ENCODE data around the gene CACNG4. TPM values are rescaled to one million over a fixed set of nuclear protein-coding genes. Genes with fewer than 3 reads are reported as not detected.

Gene CACNG4
- total and polyA plus RNA-seq, 4 donors = 2.3 to 9.4 (median 4.1) TPM

DNA sequence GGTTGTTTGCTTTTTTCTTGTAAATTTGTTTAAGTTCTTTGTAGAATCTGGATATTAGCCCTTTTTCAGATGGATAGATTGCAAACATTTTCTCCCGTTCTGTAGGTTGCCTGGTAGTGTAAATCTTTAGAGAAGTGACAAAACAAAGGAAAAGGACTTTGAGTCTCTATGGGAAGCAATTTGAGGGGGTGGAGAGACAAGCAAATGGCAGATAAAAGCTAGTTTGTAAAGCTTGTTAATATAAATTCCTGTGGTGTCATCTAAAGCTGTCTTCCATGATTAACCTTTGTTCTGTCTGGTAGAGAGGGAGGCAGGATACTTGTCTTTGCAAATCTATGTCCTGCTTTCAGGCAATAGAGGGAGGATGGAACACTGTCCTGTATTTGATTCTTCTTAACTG, 40.6 kb upstream of the CACNG4 start:
- H3K4me1 ChIP-seq (ENCODE audit: control insufficient read depth in 5 of 5, insufficient read depth in 5 of 5, low read length in 5 of 5) = no peaks in the 10 kb centered on the region
- TF ChIP-seq, protein P1, sequence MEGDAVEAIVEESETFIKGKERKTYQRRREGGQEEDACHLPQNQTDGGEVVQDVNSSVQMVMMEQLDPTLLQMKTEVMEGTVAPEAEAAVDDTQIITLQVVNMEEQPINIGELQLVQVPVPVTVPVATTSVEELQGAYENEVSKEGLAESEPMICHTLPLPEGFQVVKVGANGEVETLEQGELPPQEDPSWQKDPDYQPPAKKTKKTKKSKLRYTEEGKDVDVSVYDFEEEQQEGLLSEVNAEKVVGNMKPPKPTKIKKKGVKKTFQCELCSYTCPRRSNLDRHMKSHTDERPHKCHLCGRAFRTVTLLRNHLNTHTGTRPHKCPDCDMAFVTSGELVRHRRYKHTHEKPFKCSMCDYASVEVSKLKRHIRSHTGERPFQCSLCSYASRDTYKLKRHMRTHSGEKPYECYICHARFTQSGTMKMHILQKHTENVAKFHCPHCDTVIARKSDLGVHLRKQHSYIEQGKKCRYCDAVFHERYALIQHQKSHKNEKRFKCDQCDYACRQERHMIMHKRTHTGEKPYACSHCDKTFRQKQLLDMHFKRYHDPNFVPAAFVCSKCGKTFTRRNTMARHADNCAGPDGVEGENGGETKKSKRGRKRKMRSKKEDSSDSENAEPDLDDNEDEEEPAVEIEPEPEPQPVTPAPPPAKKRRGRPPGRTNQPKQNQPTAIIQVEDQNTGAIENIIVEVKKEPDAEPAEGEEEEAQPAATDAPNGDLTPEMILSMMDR (IDR thresholded peaks at IDR 0.05; ENCODE audit: control extremely low read depth, extremely low read depth) = no peak
- no peak overlapping the region for H3K4me3 ChIP-seq
- no peak overlapping the region for H3K27ac ChIP-seq (ENCODE audit: low read depth in 1 of 2, low read length in 1 of 2)
- H3K9me3 ChIP-seq (ENCODE audit: control insufficient read depth in 4 of 4, insufficient read depth in 3 of 4, low read length in 3 of 4) = peaks cover 0 to 5% (median 2%) of the 10 kb centered on the region in 4 donors
- peaks cover 0 to 2% (median 0%) of the 10 kb centered on the region in 3 donors for H3K27me3 ChIP-seq (ENCODE audit: control insufficient read depth in 3 of 3, insufficient read depth in 3 of 3, low read length in 2 of 3)
- H3K9ac ChIP-seq (ENCODE audit: insufficient read depth in 1 of 2, low read length in 2 of 2) = no peak overlapping the region
- DNase-seq = no peak
- 58 to 64% methylated on average over 1 of the region's 1 CpG for WGBS, 2 donors
- no peaks in the 10 kb centered on the region for H3K36me3 ChIP-seq (ENCODE audit: control insufficient read depth in 4 of 4, insufficient read depth in 4 of 4, low read length in 4 of 4)
- ATAC-seq (ENCODE audit: insufficient read depth, low FRiP score) = no peak

DNA sequence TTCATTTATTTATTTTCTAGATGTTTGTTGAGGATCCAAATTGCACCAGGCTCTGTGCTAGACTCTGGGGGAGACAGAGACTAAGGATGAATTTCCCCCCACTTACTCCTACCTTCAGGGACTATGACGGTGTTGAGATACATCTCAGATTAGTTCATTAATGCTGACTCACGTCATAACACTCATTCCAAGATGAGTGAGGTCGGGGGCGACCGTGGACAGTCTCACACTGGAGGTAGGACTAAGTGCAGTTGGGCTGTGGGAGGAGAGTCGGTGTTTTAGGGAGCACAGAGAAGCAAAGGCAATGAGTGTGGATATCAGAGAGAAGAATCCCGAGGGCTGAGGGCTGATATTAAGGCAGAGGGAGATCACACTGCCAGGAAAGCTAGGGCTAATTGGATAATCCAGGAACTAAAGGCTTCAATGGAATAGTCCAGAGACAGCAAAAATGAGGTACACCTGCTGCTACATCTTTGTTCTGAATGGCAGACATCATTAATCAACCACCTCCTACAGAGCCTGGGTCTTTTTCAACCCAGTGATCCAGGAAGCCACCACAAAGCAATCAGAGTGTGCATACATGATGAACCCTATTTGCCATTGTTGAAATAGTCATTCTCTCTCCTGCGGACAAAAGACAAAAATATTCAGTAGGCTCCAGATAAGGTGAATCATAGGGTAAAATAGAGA, 38.6 kb upstream of the CACNG4 start:
- Histone ChIP-seq H3K9me3 (ENCODE audit: control insufficient read depth in 4 of 4, insufficient read depth in 3 of 4, low read length in 3 of 4) (peaks cover 0 to 4% (median under 1%) of the 10 kb centered on the region in 4 donors), H3K4me1 (ENCODE audit: control insufficient read depth in 5 of 5, insufficient read depth in 5 of 5, low read length in 5 of 5) (no peaks in the 10 kb centered on the region), H3K27me3 (ENCODE audit: control insufficient read depth in 3 of 3, insufficient read depth in 3 of 3, low read length in 2 of 3) (peaks cover 0 to 2% (median 0%) of the 10 kb centered on the region in 3 donors), H3K27ac (ENCODE audit: low read depth in 1 of 2, low read length in 1 of 2) (no peak overlapping the region), H3K36me3 (ENCODE audit: control insufficient read depth in 4 of 4, insufficient read depth in 4 of 4, low read length in 4 of 4) (no peaks in the 10 kb centered on the region), H3K9ac (ENCODE audit: insufficient read depth in 1 of 2, low read length in 2 of 2) (no peak overlapping the region), H3K4me3 (no peak overlapping the region)
- 79 to 90% methylated on average over 8 of the region's 8 CpGs for WGBS, 2 donors
- no peak for ATAC-seq (ENCODE audit: insufficient read depth, low FRiP score)
- no peak for DNase-seq
- TF ChIP-seq, protein P1 (IDR thresholded peaks at IDR 0.05; ENCODE audit: control extremely low read depth, extremely low read depth) = no peak

DNA sequence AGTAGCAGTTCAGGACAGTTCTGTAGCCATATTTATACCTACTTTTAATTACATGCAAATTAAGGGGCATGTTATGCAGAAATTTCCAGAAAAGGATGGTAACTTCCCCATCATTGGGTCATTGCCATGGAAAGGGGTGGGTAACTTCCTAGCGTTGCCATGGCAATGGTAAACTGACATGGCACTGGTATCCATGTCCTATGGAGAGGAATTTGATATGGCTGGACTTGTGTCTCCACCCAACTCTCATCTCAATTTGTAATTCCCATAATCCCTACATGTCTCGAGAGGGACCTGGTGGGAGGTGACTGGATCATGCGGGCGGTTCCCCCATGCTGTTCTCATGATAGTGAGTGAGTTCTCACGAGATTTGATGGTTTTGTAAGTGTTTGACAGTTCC, 35.6 kb upstream of the CACNG4 start:
- 84 to 85% methylated on average over 5 of the region's 5 CpGs for WGBS, 2 donors
- Histone ChIP-seq H3K9me3 (ENCODE audit: control insufficient read depth in 4 of 4, insufficient read depth in 3 of 4, low read length in 3 of 4) (no peaks in the 10 kb centered on the region), H3K27me3 (ENCODE audit: control insufficient read depth in 3 of 3, insufficient read depth in 3 of 3, low read length in 2 of 3) (peaks cover 0 to 2% (median 0%) of the 10 kb centered on the region in 3 donors), H3K36me3 (ENCODE audit: control insufficient read depth in 4 of 4, insufficient read depth in 4 of 4, low read length in 4 of 4) (no peaks in the 10 kb centered on the region), H3K27ac (ENCODE audit: low read depth in 1 of 2, low read length in 1 of 2) (no peak overlapping the region), H3K4me1 (ENCODE audit: control insufficient read depth in 5 of 5, insufficient read depth in 5 of 5, low read length in 5 of 5) (no peaks in the 10 kb centered on the region), H3K9ac (ENCODE audit: insufficient read depth in 1 of 2, low read length in 2 of 2) (no peak overlapping the region), H3K4me3 (no peak overlapping the region)
- DNase-seq = no peak
- TF ChIP-seq, protein P1 (IDR thresholded peaks at IDR 0.05; ENCODE audit: control extremely low read depth, extremely low read depth) = no peak
- ATAC-seq (ENCODE audit: insufficient read depth, low FRiP score) = no peak

All from lung (tissue), 12 donors.